HK-2 (cell line): ENCODE measurements around the gene ABCB9.
"Not testable (repeated sequence)": the region's sequence is repeated elsewhere in the genome, so short reads cannot be mapped to it uniquely, and the experiment has no call there.

Experiments
- DNase-seq: peaks from one replicate; pipeline ENCODE4 v3.0.0-alpha.2; 2018; ENCODE audit not compliant: unreplicated experiment

The ABCB9 gene

DNA sequence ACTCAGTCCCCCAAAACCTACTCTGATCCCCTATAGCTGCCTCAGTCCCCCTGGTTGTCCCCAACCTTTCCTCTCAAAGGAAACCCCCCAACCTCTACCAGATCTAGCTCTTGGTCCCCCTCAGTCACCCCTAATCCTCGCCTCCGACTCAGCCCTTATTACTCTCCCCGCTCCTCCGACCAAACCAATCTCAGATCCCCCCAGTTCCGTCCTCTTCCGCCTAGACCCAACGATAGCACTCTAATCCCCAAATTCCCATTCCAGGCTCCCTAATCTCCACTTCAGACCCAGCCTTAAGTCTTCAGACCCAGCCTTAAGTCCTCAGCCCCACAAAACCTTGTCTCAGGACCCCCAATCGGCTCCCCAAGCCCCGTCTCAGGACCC lies 71.0 kb downstream of the ABCB9 start:
- DNase-seq = no peak

DNA sequence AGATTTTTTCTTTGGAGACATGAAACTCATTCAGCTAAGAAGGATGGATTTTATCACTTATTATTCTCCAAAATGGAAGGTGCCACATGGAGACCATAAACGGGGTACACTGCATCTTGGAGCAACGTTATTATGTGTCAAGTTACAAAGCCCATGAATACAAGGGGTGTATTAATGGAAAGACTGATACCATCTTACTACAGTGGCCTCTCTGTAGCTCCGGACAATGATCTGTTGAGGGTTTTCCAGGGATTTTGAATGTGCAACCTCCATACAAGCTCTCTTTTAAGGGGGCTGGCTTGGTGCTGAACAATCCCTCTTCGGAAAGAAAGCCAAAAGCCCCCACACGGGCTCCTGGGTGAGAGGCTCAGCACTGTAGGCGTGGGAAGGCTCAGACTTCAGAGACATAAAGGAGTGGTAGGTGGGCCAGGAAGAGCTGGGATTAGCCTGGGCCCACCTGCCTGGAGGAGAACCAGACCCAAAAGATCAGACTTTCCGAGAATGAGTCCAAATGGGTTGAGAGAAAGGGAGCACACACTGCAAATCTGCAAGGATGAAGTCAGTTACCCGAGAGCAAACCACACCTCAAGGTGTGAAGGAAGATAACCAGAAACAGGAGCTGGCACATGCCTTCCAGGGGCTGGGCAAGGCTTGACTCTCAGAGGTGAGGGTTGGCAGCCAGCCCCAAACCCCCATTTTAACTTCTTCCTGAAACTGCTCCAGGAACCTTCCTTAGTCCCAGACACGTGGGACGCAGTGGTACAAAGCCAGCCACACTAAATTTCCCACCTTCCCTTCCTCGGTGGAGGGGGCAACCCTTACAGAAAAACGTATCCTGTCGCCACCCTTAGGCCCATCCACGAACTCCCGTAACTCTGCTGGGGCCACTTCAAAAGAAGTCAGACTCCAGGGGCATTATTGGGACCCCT lies 71.8 kb downstream of the ABCB9 start:
- DNase-seq = peak; percentile 24

DNA sequence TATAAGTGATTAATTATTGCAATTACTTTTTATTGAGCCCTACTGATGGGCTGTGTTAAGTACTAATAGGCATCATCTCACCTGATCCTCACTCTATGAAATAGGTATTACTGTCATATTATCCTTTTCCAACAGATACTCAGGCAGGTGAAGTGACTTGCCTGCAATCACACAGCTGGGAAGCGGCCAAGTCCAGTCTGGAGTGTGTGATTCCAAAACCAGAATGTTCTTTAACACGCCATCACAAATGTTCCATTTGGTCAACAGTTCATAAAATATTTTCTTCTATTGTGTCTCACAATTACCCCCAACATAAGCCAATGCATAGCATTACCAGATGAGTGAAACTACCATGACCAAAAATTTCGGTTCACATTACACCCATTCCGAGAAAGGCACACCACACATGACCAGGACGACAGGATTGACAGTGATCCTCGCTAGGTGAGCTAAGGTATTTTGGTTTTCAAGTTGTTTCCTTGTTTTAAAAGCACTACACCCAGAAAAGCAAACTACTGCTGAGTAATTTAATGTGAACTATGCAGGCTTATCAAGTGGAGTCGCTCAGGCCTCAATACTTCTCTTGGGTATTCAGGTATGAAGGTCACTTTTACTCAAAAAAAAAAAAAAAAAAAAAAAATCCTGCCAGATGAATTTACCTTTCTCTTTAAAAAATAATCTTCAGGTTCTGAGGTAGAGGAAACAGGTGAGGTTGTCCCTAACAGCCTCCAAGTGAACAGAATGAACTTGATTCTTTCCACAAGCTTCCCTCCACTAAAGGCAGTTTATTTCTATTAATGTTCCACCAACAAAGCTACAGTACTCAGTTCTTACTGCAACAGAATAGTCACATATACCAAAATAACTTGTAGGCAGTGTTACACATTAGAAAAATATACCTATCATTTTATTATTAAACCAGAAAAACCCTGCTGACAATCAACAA lies 72.8 kb downstream of the ABCB9 start:
- DNase-seq = no peak

DNA sequence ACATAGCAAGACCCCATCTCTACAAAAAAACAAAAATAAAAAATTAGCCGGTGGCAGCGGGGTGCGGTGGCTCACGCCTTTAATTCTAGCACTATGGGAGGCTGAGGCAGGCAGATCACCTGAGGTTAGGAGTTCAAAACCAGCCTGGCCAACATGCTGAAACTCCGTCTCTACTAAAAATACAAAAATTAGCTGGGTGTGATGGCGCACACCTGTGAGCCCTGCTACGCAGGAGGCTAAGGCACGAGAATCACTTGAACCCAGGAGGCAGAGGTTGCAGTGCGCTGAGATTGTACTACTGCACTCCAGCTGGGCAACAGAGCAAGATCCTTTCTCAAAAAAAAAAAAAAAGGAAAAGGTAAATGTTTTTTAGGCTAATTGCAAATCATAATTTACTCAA lies 73.5 kb downstream of the ABCB9 start:
- DNase-seq = not testable (repeated sequence)

DNA sequence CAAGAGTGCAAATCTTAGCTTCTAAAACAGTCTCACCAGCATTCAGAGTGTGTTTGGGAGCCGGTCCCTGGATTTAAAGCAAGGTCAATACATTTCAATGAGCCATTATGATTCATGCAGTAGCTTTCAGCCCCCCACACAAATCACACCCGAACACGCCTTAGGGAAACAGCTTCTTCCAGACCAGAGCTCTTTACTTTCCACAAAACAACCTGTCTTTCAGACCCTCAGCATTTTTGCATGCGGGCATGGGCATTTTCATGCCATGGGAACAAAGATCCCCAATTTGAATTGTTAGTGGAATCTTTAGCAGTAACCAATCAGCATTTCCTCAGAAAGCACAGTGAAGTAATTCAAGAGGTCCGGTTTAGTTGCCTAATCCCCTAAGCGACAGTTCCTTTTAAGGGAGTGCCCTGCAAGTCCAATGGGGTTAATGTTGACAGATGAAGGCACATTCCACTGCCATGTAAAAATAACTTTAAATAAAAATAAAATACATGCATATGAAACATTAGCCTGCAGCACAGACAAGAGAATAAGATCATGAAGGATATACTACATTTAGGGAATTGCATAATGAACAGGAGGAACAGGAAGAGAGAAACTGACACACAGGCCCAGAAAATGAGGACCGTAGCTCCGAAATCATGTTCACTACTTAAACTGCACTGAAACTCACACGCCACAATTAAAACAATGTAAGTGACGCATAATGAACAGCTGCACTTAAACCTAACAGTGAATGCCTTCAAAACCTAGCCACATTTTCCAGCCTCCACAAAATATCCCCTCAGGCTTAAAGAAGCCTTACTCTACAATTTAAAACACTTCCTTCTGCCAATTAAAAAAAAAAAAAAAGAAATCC lies 74.4 kb downstream of the ABCB9 start:
- no peak for DNase-seq

DNA sequence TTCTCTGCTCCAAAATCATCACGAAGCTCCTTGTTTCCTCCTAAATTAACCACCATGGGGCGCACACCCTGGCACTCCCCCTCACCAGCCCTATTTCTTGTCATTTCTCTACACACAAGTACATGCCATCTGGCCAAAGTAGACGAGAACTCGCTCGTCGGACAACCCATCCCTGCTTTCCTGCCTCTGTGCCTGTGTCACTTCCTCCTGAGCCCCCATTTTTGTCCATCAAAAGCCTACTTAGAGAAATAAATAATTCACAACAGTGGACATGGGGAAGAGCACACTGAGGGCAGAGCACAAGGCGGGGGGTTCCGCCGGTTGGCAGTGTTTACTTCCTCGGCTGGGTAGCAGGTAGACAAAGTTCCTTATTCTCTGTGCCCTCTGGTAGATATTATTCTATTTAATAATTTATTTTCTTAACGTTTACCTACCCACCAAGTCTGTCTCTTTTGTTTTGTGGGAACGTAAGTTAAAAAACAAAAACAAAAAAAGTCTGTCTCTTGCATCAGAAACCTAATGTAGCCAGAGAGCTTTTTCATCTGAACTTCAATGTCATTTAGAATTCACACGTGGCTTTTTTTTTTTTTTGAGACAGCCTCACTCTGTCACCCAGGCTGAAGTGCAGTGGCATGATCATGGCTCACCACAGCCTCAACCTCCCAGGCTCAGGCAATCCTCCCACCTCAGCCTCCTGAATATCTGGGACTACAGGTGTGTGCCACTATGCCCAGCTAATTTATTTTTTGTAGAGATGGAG lies 76.3 kb downstream of the ABCB9 start:
- no peak for DNase-seq

DNA sequence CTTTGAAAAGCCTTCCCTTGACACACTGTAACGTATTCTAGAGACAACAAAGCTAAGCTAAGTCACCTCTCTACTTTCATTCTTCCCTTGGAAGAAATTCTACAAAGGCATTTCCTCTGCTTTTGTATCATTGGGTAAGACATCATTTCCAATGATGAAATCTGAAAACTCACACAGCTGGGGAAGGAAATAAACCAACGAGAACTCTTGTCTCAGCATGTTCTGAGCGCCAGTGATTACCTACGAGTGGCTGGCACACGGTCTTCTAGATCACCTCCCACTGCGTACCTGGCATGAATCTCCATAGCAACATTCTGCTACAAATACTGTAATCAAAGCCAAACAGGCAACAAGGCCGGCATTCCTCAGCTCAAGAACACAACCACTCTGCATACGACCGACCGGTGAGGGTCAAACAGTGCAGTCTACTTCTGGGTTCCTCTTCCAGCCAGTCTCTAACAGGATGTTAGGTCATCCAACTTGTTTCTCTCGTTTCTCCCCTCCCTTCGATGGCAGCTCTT lies 78.0 kb downstream of the ABCB9 start:
- DNase-seq = peak; percentile 57

DNA sequence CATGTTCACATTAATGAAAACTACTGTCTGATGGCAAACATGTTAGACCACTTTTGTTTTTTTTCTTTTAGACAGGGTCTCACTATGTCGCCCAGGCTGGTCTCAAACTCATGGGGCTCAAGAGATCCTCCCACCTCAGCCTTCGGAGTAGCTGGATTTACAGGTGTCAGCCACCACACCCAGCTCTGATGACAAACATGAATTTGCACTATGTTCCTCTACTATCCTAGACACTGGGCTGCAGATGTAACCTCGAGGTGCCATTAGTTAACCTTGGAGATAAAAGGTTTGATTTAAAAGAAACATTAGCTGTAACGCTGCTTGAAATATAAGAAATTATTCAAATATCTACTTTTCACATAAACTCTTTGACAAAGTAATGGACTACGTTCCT lies 78.4 kb downstream of the ABCB9 start:
- DNase-seq = no peak

DNA sequence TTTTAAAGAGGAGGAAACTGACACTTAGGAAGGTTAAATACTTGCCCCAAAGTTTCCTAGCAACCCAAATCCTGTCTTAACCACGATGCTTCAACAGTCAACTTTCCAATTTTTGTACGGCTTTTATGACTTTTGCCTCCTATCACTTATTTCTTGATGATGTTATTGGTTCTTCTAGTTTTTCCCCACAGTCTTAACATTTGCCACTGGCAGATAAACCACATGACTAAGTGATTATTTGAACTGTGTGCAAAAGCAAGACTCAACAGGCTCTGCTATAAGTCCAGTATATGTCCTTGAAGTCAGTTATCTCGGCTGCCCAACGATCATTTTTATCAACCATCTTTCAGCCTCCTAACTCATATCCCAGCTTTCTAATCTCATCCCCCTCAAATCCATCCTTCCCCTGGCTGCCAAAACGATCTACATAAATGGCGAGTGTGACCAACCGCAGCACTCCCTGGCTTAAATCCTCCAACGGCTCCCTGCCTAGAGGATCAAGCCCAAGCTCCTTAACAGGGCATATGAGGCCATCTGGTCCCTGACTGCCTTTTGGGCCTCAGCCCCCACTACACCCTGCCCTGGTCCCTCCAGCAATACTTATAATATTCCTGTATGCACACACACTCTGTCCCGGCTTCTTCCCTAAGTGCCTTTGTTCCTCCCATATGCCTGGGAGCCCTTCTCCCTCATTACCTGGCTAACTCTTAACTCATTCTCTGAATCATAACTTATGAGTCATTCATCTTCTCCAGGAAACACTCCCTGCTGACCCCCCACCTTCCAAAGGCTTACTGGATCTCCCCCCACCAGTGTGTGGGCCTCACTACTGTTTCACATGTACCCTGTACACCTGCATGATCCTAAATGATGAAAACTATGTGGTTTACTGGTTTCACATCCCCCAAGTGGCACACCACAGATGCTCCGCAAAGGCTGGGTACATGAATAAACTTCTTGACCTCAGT lies 79.1 kb downstream of the ABCB9 start:
- peak; percentile 59 for DNase-seq

DNA sequence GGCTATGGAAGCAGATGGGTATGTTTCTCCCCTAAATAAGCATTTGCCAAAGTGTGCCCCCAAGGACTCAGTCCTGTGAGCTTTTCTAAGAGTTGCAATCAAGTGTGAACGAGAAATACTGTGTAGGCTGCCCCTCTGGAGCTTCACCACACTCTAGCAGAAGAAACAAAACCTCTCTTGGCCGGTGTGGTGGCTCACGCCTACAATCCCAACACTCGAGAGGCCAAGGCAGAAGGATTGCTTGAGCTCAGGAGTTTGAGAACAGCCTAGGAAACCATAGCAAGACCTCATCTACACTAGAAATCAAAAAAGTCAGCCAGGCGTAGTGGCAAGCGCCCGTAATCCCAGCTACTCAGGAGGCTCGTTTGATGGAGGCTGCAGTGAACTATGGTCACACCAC lies 80.1 kb downstream of the ABCB9 start:
- DNase-seq = no peak

DNA sequence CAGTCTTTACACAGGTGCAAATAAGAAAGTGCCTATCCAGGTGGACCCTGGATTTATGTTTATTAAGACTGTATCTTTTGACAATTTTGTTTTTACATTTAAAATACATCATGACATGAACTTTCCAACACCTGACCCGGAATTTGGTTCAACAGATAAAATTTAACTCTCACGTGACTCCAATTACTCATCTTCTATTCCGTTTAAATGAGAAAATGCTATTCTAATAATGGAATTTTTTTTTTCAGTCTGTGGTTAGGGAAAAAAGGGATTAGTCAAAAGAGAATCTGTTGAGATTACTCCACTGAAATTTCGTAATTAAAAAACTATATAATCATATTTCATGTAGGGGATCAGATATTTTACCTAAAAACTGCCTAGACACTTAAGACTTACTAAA lies 81.4 kb downstream of the ABCB9 start:
- DNase-seq = no peak

DNA sequence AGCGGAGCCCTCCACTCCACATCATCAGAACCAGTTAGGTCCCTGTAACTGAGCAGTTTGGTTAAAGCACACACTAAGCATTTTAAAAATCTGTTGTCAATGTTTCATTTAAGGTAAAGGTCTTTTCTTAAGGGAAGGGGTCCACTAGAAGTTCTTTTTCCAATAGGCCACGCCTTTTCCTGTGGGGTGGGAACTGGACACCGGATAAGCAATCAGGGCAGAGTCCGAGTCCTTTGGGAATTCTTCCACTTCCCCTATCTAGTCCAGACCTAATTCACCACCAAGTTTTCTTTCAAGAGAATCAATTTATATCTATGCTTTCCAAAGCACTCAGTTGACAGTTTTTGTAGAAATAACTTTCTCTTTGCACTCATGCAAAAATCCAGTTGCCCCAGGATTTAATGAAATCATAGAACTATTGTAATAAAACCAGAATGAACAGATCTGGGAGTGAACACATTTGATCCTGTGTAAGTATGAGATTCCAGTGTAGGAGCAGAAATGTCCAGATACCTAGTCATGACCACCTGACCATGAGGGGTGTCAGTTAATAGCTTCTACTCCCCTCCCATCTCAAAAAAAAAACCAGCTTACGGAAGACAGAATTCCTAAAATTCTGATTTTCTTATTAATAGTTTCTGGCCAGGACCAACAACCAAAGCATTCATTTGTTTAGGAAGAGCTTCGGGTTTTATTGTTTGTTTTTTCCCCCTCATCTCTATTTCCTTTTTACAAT lies 82.0 kb downstream of the ABCB9 start:
- DNase-seq = no peak

DNA sequence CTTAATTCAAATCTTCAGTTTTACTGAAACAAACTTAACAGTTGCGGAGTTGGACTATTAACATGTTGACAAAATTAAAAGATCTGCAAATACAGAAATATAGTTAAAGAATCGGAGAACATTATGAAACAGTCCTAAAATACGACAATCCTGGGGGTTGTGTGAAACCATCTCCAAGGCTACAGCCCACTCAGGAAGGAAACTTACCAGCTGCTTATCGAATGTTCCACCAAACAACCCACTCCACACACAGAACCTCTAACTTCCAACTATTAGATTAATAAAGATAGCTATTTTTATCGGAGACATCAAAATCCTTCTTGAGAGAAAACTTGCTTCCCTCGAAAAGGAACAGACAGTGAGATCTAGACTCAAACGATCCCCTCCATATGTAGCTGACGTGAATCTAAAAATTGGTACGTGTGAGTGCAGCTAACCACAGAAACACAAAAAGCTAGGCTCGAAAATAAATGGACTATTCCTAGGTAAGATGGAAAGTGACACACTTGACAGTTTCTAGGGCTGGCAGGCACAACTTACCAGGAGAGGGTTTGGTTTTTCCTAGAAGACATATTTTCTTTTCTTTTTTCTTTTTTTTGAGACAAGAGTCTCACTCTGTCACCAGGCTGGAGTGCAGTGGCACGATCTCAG lies 83.2 kb downstream of the ABCB9 start:
- no peak for DNase-seq

DNA sequence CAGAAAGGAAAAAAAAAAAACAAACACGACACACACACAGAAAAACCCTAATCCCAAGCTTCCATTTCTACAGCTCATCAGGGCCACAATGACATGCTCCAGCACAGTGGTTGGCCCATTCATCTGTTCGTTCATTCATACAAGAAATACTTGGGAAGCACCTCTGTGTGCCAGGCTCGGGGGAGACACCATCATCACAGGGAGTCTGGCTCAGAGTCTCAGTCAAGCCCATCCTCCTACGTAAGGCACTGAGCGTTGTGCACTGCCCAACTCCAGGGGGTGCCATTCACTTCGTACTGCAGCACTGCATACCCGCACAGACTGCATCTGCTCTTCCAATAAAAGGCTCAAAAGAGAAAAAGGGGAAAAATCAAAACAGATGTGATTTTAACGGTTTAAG lies 85.6 kb downstream of the ABCB9 start:
- no peak for DNase-seq

DNA sequence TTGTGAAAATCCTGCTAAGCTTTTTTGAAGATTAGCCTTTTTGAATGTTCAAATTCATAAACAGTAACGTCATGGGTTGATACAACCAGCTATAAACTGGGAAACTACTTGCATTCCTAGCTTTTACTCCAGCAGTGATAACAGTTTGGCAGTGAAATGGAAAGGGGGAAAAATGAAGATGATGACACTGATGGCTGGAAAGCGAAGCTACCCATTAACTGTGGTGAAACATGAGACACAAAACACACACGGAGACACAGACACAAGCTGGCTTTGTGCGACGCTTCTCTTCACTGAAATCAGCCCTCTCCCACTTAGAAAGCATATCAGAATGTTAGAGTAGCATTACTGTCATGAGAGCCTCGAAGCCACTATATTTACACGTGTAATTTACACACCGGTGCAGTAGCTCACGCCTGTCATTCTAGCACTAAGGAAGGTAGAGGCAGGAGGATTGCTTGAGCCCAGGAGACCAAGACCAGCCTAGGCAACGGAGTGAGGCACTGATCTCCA lies 86.1 kb downstream of the ABCB9 start:
- DNase-seq = no peak
